Activated B cell treated with CpG ODN at 0.5 μM for 24 hours (primary cell): ENCODE results near the gene SYNE3. TPM values are rescaled to one million over a fixed set of nuclear protein-coding genes. Genes with fewer than 3 reads are reported as not detected.

Source experiments
- ATAC-seq: fragments of 200-7000 bp; cut with Tn5 transposase; one replicate; pipeline ENCODE4 v1.10.0; 2021; ENCODE audit warnings: low read depth, mild to moderate bottlenecking, moderate library complexity
- CTCF ChIA-PET: fragments of 350-600 bp; sonication (Branson Sonifier 250); formaldehyde crosslinking; loops from one replicate; lab custom pipeline; 2021; ENCODE audit warnings: antibody characterized with exemption; lab: Charles Lee
- POLR2A ChIA-PET: fragments of 350-600 bp; sonication (Branson Sonifier 250); formaldehyde crosslinking; loops from one replicate; lab custom pipeline; 2021; ENCODE audit warnings: antibody characterized with exemption; lab: Charles Lee
- DNase-seq: peaks from one replicate; pipeline ENCODE4 v3.0.0; 2022
- H3K27ac Mint-ChIP-seq: one replicate; pipeline ENCODE4 v1.8.0; 2020; ENCODE audit warnings: mixed read lengths
- H3K27me3 Mint-ChIP-seq: one replicate; pipeline ENCODE4 v1.8.0; 2021; ENCODE audit warnings: mixed read lengths
- H3K36me3 Mint-ChIP-seq: one replicate; pipeline ENCODE4 v1.8.0; 2021; ENCODE audit warnings: low read depth, mixed read lengths
- H3K4me1 Mint-ChIP-seq: one replicate; pipeline ENCODE4 v1.8.0; 2021; ENCODE audit warnings: mixed read lengths
- H3K4me3 Mint-ChIP-seq: one replicate; pipeline ENCODE4 v1.8.0; 2020; ENCODE audit warnings: mild to moderate bottlenecking, mixed read lengths
- H3K9me3 Mint-ChIP-seq: one replicate; pipeline ENCODE4 v1.8.0; 2020; ENCODE audit warnings: mixed read lengths
- CTCF ChIP-seq: fragments of 200-600 bp; IDR thresholded peaks from one replicate; pipeline ENCODE4 v1.8.0; 2022; ENCODE audit warnings: antibody characterized with exemption, mild to moderate bottlenecking
- intact Hi-C: fragments of 100-400 bp; cut with micrococcal nuclease; formaldehyde crosslinking; loops from one replicate; pipeline ENCODE4 v1.15.1; 2024
- total RNA-seq: library from RNA; stranded (reverse); gene quantifications from 2 replicates; pipeline ENCODE4 v1.2.3, GENCODE V29; 2022

Gene SYNE3
- total RNA-seq, 1 donor from 2014 or later, result 104 TPM

GRCh38 chr14:95540236-95540855, 23.9 kb upstream of the SYNE3 start:
- H3K36me3 Mint-ChIP-seq, result peaks cover 18% of the 10 kb centered on the region
- intact Hi-C loops, result no loop called here
- CTCF ChIA-PET, result interaction anchor here (0.6 to 2.3 kb wide), 2 partner anchors 13 to 98 kb away, joined by 3 to 8 read pairs; no protein-coding TSS in a partner anchor
- no peak overlapping the region for H3K4me3 Mint-ChIP-seq
- H3K9me3 Mint-ChIP-seq, result no peaks in the 10 kb centered on the region
- no peak for TF ChIP-seq CTCF
- DNase-seq (no peak), ATAC-seq (no peak)
- H3K4me1 Mint-ChIP-seq, result peaks cover 25% of the 10 kb centered on the region
- H3K27me3 Mint-ChIP-seq, result no peaks in the 10 kb centered on the region
- POLR2A ChIA-PET, result no interaction called here
- no peak overlapping the region for H3K27ac Mint-ChIP-seq

- no peak overlapping the region for H3K27ac Mint-ChIP-seq
- no peak for TF ChIP-seq CTCF
- no peak overlapping the region for H3K4me3 Mint-ChIP-seq
- POLR2A ChIA-PET, result interaction anchor here (1.2 kb wide), 1 partner anchor 21 kb away, joined by 3 read pairs; no protein-coding TSS in a partner anchor
- peaks cover 21% of the 10 kb centered on the region for H3K4me1 Mint-ChIP-seq
- peaks cover 12% of the 10 kb centered on the region for H3K36me3 Mint-ChIP-seq
- DNase-seq (no peak), ATAC-seq (no peak)
- no peaks in the 10 kb centered on the region for H3K9me3 Mint-ChIP-seq
- no peaks in the 10 kb centered on the region for H3K27me3 Mint-ChIP-seq
- intact Hi-C loops, result loop anchor here (10.0 kb wide), 1 partner anchor 1364 kb away; the partner anchor contains the start of gene PPP4R4
- CTCF ChIA-PET, result interaction anchor here (2.3 kb wide), 1 partner anchor 97 kb away, joined by 8 read pairs; no protein-coding TSS in a partner anchor
These were observed 22.5 kb upstream of the SYNE3 start for GRCh38 chr14:95538801-95539509.

- TF ChIP-seq CTCF, result no peak
- Mint-ChIP-seq H3K9me3 (no peaks in the 10 kb centered on the region), H3K36me3 (peaks cover 13% of the 10 kb centered on the region), H3K4me3 (peak overlapping the region; percentile 24), H3K4me1 (peaks cover 35% of the 10 kb centered on the region), H3K27ac (no peak overlapping the region), H3K27me3 (no peaks in the 10 kb centered on the region)
- ATAC-seq, result no peak
- POLR2A ChIA-PET, result no interaction called here
- no peak for DNase-seq
- intact Hi-C loops, result loop anchor here (10.0 kb wide), 1 partner anchor 1363 kb away; the partner anchor contains the start of gene PPP4R4
- CTCF ChIA-PET, result interaction anchor here (1.2 kb wide), 1 partner anchor 95 kb away, joined by 4 read pairs; no protein-coding TSS in a partner anchor
These were observed 21.0 kb upstream of the SYNE3 start for GRCh38 chr14:95537298-95538089.

GRCh38 chr14:95536671-95537070, 20.2 kb upstream of the SYNE3 start:
- CTCF ChIA-PET, result interaction anchor here (1.2 to 1.9 kb wide), 2 partner anchors 94 to 109 kb away, joined by 4 to 6 read pairs; no protein-coding TSS in a partner anchor
- intact Hi-C loops, result loop anchor here (10.0 kb wide), 1 partner anchor 1362 kb away; the partner anchor contains the start of gene PPP4R4
- H3K4me1 Mint-ChIP-seq, result peaks cover 42% of the 10 kb centered on the region
- TF ChIP-seq CTCF, result no peak
- POLR2A ChIA-PET, result interaction anchor here (1.1 kb wide), 1 partner anchor 94 kb away, joined by 3 read pairs; no protein-coding TSS in a partner anchor
- DNase-seq (no peak), ATAC-seq (no peak)
- no peaks in the 10 kb centered on the region for H3K9me3 Mint-ChIP-seq
- H3K27ac Mint-ChIP-seq, result no peak overlapping the region
- H3K4me3 Mint-ChIP-seq, result peak overlapping the region; percentile 35
- no peaks in the 10 kb centered on the region for H3K27me3 Mint-ChIP-seq
- peaks cover 17% of the 10 kb centered on the region for H3K36me3 Mint-ChIP-seq
